ENCODE measurements around the gene AP4E1.
"Not testable (repeated sequence)": the region's sequence is repeated elsewhere in the genome, so short reads cannot be mapped to it uniquely, and the experiment has no call there.

AP4E1 gene

GRCh38 chr15:50886611-50887345 is 21.7 kb upstream of the AP4E1 start:
- no peak for TF ChIP-seq CTCF (IDR thresholded peaks at IDR 0.05; ENCODE audit: control extremely low read depth, extremely low read depth, low read depth, missing control alignments)
- ChIA-PET POLR2A (no interaction called here), CTCF (interaction anchor here (0.8 to 4.3 kb wide), 16 partner anchors 8 to 431 kb away, joined by 3 to 57 read pairs (median 4); no protein-coding TSS in a partner anchor)
- no peak for DNase-seq (ENCODE audit: extremely low spot score)

DNA sequence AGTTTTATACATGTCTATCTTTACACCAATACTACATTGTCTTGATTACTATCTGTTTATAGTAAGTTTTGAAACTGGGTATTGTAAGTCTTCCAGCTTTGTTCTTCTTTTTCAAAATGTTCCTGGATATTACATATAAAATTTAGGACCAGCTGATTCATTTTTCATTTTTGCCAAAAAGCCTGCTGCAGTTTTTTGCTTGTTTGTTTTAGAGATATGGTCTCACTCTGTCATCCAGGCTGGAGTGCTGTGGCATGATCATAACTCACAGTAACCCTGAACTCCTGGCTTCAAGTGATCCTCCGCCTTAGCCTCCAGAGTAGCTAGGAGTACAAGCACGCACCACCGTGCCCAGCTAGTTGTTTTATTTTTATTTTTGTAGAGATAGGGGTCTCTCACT is 20.4 kb upstream of the AP4E1 start:
- no peak for TF ChIP-seq CTCF (IDR thresholded peaks at IDR 0.05; ENCODE audit: control extremely low read depth, extremely low read depth, low read depth, missing control alignments)
- no peak for DNase-seq (ENCODE audit: extremely low spot score)
- CTCF ChIA-PET: interaction anchor here (1.4 to 4.3 kb wide), 4 partner anchors 10 to 14 kb away, joined by 4 to 57 read pairs (median 18); no protein-coding TSS in a partner anchor
- POLR2A ChIA-PET: no interaction called here

GRCh38 chr15:50889589-50889988 is 18.9 kb upstream of the AP4E1 start:
- ChIA-PET CTCF (interaction anchor here (1.2 kb wide), 1 partner anchor 13 kb away, joined by 5 read pairs; no protein-coding TSS in a partner anchor), POLR2A (no interaction called here)
- no peak for TF ChIP-seq CTCF (IDR thresholded peaks at IDR 0.05; ENCODE audit: control extremely low read depth, extremely low read depth, low read depth, missing control alignments)
- no peak for DNase-seq (ENCODE audit: extremely low spot score)

DNA sequence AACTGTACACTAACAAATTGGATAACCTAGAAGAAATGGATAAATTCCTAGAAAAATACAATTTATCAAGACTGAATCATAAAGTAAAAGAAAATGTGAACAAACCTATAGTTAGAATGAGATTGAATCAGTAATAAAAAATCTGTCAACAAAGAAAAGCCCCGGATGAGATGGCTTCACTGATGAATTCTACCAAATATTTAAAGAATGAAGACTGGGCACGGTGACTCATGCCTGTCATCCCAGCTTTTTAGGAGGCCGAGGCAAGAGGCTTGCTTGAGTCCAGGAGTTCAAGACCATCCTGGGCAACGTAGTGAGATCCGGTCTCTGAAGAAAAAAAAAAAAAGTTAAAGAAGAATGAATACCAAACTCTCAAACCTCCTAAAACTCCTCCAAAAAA is 17.7 kb upstream of the AP4E1 start:
- ChIA-PET CTCF (interaction anchor here (1.0 to 1.3 kb wide), 2 partner anchors 14 to 18 kb away, joined by 3 read pairs; partner anchors contain the start of gene AP4E1), POLR2A (no interaction called here)
- DNase-seq (ENCODE audit: extremely low spot score): no peak
- TF ChIP-seq CTCF (IDR thresholded peaks at IDR 0.05; ENCODE audit: control extremely low read depth, extremely low read depth, low read depth, missing control alignments): no peak

- no peak for TF ChIP-seq CTCF (IDR thresholded peaks at IDR 0.05; ENCODE audit: control extremely low read depth, extremely low read depth, low read depth, missing control alignments)
- DNase-seq (ENCODE audit: extremely low spot score): no peak
- ChIA-PET CTCF (interaction anchor here (1.3 to 2.1 kb wide), 2 partner anchors 9 to 18 kb away, joined by 3 to 6 read pairs; partner anchors contain the start of gene AP4E1), POLR2A (no interaction called here)
Observed at GRCh38 chr15:50891159-50891558, 17.3 kb upstream of the AP4E1 start.

DNA sequence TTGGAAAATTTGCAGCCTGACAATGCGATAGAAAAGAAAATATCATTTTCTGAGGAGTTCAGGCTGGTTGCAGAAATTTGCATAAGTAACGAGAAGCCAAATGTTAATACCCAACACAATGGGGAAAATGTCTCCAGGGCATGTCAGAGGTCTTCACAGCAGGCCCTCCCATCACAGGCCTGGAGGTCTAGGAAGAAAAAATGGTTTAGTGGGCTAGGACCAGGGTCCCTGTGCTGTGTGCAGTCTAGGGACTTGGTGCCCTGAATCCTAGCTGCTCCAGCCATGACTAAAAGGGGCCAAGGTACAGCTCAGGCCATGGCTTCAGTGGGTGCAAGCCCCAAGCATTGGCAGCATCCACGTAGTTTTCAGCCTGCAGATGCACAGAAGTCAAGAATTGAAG is 14.5 kb upstream of the AP4E1 start:
- no peak for TF ChIP-seq CTCF (IDR thresholded peaks at IDR 0.05; ENCODE audit: control extremely low read depth, extremely low read depth, low read depth, missing control alignments)
- no peak for DNase-seq (ENCODE audit: extremely low spot score)
- ChIA-PET POLR2A (no interaction called here), CTCF (interaction anchor here (2.3 to 3.6 kb wide), 2 partner anchors 9 to 18 kb away, joined by 9 to 21 read pairs; no protein-coding TSS in a partner anchor)

DNA sequence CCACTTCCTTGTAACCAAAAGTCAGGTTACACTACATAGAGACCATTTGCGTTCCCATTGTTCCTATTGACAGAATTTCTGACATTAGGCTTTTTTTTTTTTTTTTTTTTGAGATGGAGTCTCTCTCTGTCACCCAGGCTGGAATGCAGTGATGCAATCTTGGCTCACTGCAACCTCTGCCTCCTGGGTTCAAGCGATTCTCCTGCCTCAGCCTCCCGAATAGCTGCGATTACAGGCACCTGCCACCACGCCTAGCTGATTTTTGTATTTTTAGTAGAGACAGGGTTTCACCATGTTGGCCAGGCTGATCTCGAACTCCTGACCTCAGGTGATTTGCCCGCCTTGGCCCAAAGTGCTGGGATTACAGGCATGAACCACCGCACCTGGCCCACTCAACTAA is 7.1 kb upstream of the AP4E1 start:
- POLR2A ChIA-PET; DNase-seq (ENCODE audit: extremely low spot score): not testable (repeated sequence)
- CTCF ChIA-PET: interaction anchor here (0.8 to 1.2 kb wide), 2 partner anchors 14 to 16 kb away, joined by 4 to 5 read pairs; no protein-coding TSS in a partner anchor

All from GM10248 (cell line).